Esophagus squamous epithelium (tissue), 5 donors: Measurements from ENCODE around the gene RIN3. TPM values are rescaled to one million over a fixed set of nuclear protein-coding genes. Genes with fewer than 3 reads are reported as not detected.

Experiments
- DNase-seq: peaks from one replicate; lab custom pipeline; 2025; lab: John Stamatoyannopoulos, UW
- H3K27ac ChIP-seq, 4 donors: fragments of 200-600 bp; sonication (generic); one replicate each; pipeline ENCODE4 v1.5.1; 2016 to 2019; ENCODE audit warnings: mild to moderate bottlenecking in 1 of 4
- H3K27me3 ChIP-seq, 4 donors: fragments of 200-600 bp; sonication (generic); 1 replicate in 3 of 4; 2 replicates in 1 of 4; pipeline versions ENCODE4 v1.5.1 to v1.6.0; 2017 to 2021; ENCODE audit warnings: antibody characterized with exemption in 1 of 4
- H3K36me3 ChIP-seq, 3 donors: fragments of 200-600 bp; sonication (generic); one replicate each; pipeline ENCODE4 v1.5.1; 2016 to 2019
- H3K4me1 ChIP-seq, 3 donors: fragments of 200-600 bp; sonication (generic); one replicate each; pipeline ENCODE4 v1.5.1; 2017 to 2019
- H3K4me3 ChIP-seq, 4 donors: fragments of 200-600 bp; sonication (generic); 1 replicate in 3 of 4; 2 replicates in 1 of 4; pipeline ENCODE4 v1.5.1; 2016 to 2019; ENCODE audit warnings: mild to moderate bottlenecking in 2 of 4, moderate library complexity in 1 of 4
- H3K9me3 ChIP-seq, 3 donors: fragments of 200-600 bp; sonication (generic); one replicate each; pipeline ENCODE4 v1.5.1; 2016 to 2019
- POLR2A ChIP-seq, 4 donors: fragments of 450-650 bp; IDR thresholded peaks; one replicate each; pipeline ENCODE4 v1.6.1; 2017; ENCODE audit warnings: antibody characterized with exemption in 4 of 4, mild to moderate bottlenecking in 4 of 4, moderate library complexity in 3 of 4
- WGBS, 2 donors: methylation state at CpG; one replicate each; pipeline ENCODE4 v1.1.5; 2018; 5-methylcytosine and 5-hydroxymethylcytosine counted together
- intact Hi-C: fragments of 100-400 bp; cut with DNase I; formaldehyde crosslinking; loops from one replicate; pipeline ENCODE4 v1.15.0; 2022
- total RNA-seq, 4 donors: library from RNA; depleted of rRNA; stranded (reverse); fragments of >200 nt; gene quantifications; one replicate each; pipeline ENCODE4 v1.1.0, GENCODE V29; 2016
- TF ChIP-seq, protein P1 (sequence below), 6 experiments: fragments of 450-650 bp in 4 of 6; fragments of 200-600 bp in 2 of 6; sonication (generic) in 2 of 6; IDR thresholded peaks; one replicate each; pipeline ENCODE4 v1.5.1; 2016 to 2019; ENCODE audit warnings: antibody characterized with exemption in 6 of 6, mild to moderate bottlenecking in 4 of 6, moderate library complexity in 4 of 6
- donor health status: DM: yes; HTN: yes; CAD: no.

The RIN3 gene
- total RNA-seq, 4 donors from 2014 or later, result 1.9 to 9.7 (median 4.4) TPM

DNA sequence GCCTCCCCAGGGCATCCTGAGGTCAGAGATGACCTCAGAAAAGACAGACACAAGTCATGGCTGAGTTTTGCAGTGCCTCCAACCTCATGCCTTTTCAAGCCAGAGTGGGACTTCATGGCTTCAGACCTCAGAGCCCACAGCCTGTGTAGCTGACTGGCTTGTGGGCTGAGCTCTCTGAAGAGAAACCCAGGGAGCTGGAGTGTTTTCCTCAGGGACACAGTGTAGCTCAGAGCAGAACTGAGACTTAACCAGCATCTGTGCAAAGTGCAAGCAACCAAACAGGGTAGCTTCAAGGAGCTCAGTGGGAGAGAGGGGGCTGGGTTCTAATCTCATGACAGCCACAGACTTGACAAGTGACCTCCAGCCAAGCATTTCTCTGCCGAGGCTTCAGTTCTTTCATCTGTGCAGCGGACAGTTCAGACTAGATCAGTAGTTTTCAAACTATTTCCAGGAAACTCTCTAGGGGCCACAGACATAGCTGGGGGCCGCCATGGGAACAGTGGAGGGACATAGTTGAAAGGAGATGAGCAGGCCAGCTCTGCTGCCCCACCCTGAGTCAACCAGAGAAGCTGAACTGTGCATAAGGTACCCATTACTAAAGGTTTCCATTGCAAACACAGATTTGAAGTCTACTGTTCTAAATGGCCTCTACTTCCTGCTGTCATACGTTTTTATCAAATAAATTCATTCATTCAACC lies 154.8 kb downstream of the RIN3 start:
- intact Hi-C loops, result no loop called here
- Histone ChIP-seq H3K27me3 (no peaks in the 10 kb centered on the region), H3K9me3 (no peaks in the 10 kb centered on the region), H3K36me3 (peaks cover 0 to 2% (median 0%) of the 10 kb centered on the region in 3 donors), H3K27ac (no peak overlapping the region), H3K4me3 (no peak overlapping the region), H3K4me1 (peaks cover 0 to 13% (median 0%) of the 10 kb centered on the region in 3 donors)
- WGBS, 2 donors, result 31 to 56% methylated on average over 4 of the region's 4 CpGs
- TF ChIP-seq POLR2A (IDR thresholded peaks at IDR 0.05), result no peak
- TF ChIP-seq, protein P1, sequence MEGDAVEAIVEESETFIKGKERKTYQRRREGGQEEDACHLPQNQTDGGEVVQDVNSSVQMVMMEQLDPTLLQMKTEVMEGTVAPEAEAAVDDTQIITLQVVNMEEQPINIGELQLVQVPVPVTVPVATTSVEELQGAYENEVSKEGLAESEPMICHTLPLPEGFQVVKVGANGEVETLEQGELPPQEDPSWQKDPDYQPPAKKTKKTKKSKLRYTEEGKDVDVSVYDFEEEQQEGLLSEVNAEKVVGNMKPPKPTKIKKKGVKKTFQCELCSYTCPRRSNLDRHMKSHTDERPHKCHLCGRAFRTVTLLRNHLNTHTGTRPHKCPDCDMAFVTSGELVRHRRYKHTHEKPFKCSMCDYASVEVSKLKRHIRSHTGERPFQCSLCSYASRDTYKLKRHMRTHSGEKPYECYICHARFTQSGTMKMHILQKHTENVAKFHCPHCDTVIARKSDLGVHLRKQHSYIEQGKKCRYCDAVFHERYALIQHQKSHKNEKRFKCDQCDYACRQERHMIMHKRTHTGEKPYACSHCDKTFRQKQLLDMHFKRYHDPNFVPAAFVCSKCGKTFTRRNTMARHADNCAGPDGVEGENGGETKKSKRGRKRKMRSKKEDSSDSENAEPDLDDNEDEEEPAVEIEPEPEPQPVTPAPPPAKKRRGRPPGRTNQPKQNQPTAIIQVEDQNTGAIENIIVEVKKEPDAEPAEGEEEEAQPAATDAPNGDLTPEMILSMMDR (IDR thresholded peaks at IDR 0.05), result no peak
- DNase-seq, result no peak

DNA sequence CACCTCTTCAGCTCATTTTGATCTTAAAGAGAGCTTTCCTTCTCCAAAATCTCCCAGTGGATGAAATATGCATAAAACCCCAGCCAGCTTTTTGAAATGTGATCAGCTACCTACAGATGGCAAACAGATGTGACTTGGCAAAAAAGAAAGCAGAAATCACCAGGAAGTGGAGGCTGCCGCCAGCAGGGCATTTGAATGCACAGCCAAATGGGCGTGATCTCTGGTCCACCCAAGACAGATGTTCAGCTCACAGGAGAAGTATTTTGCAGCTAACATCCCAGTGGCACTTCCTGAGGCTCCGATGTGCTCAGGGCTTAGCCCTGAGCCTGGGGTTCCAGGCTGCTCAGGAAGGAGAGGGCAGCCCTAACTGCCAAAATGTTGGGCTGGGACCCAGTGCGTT lies 156.6 kb downstream of the RIN3 start:
- 29% methylated on average over 3 to 4 of the region's 4 CpGs for WGBS, 2 donors
- Histone ChIP-seq H3K4me1 (peaks cover 0 to 13% (median 0%) of the 10 kb centered on the region in 3 donors), H3K9me3 (no peaks in the 10 kb centered on the region), H3K36me3 (no peaks in the 10 kb centered on the region), H3K4me3 (no peak overlapping the region), H3K27ac (no peak overlapping the region), H3K27me3 (no peaks in the 10 kb centered on the region)
- TF ChIP-seq, protein P1 (IDR thresholded peaks at IDR 0.05), result peak in 1 of 6 experiments; percentile 14
- TF ChIP-seq POLR2A (IDR thresholded peaks at IDR 0.05), result no peak
- intact Hi-C loops, result no loop called here
- no peak for DNase-seq

DNA sequence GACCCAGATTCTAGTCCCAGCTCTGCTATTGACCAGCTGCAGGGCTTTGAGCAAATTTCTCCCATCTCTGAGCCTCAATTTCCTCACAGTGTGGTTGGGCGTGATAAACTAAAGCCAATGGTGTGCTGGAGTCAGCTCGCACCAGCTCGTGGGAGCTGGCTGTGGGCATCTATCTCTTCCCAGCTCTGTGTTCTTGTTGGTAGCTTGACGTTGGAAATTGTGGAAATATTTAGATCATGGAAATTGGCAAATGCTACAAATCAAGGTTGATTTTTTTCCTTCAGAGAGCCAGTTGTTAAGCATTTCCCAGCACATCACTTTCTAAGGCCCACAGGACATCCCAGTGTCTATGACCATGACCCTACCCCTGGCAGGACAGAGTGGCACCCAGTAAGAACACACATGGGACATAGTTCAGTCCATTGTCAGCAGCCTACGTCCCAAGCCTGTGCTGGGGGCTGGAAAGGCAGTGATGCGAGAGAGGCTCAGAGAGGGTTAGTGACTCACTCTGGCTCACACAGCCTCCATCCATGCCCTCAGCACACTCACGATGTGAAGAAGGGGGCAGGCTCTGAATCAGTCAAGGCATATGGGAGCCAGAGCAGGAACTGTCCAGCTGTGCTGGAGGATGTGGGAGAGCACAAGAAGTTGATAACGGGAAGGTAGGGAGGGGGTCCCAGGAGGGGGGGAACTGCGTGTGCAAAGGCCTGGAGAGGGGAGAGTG lies 157.2 kb downstream of the RIN3 start:
- no peak for DNase-seq
- Histone ChIP-seq H3K4me1 (peaks cover 0 to 13% (median 0%) of the 10 kb centered on the region in 3 donors), H3K27me3 (no peaks in the 10 kb centered on the region), H3K36me3 (no peaks in the 10 kb centered on the region), H3K9me3 (no peaks in the 10 kb centered on the region), H3K27ac (peak overlapping the region in 1 of 4 donors; percentile 16), H3K4me3 (no peak overlapping the region)
- WGBS, 2 donors, result 62 to 67% methylated on average over 5 to 7 of the region's 9 CpGs
- intact Hi-C loops, result no loop called here
- TF ChIP-seq, protein P1 (IDR thresholded peaks at IDR 0.05), result no peak
- no peak for TF ChIP-seq POLR2A (IDR thresholded peaks at IDR 0.05)

DNA sequence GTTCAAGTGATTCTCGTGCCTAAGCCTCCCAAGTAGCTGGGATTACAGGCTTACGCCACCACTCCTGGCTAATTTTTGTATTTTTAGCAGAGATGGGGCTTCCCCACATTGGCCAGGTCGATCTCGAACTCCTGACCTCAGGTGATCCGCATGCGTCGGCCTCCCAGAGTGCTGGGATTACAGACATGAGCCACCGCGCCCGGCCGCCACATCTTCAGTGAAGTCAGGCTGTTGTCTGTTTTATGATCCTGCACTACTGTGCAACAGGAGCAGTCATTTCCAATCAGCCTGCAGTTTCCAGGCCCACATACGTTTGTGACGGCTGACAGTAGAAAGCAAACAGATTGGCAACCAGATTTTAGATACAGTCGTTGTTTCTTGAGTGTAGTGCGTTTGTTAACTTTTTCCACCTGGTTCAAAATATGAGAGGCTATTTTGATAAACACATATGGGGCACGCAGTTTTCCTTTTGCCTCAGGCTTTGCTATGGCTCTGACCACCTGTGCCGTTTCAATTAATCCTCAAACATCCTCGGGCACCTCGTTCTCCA lies 160.1 kb downstream of the RIN3 start:
- TF ChIP-seq POLR2A (IDR thresholded peaks at IDR 0.05), result no peak
- TF ChIP-seq, protein P1 (IDR thresholded peaks at IDR 0.05), result no peak
- Histone ChIP-seq H3K27ac (no peak overlapping the region), H3K27me3 (no peaks in the 10 kb centered on the region), H3K9me3 (no peaks in the 10 kb centered on the region), H3K4me3 (no peak overlapping the region), H3K4me1 (peaks cover 0 to 13% (median 0%) of the 10 kb centered on the region in 3 donors), H3K36me3 (peaks cover 0 to 25% (median under 1%) of the 10 kb centered on the region in 3 donors)
- intact Hi-C loops, result no loop called here
- 68 to 80% methylated on average over 18 to 19 of the region's 19 CpGs for WGBS, 2 donors
- no peak for DNase-seq

DNA sequence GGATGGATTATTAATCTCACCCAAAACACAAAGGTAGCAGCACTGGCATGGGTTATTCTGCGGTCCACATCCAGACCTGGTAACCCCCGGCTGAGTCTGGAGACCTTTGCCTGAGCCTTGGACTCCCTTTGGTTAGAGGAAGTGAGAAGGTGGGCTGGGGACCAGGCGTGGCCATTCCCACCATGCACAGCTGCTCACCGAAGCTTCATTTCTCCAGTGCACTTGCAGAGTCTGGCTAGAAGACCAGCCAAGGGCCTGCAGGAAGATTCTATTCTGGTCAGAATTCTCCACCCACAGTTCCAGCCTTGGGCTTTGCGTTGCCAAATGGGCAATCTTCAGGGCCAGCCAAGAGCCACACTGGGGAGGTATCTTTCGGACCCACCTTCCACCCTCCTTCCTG lies 161.8 kb downstream of the RIN3 start:
- Histone ChIP-seq H3K36me3 (peaks cover 0 to 33% (median 3%) of the 10 kb centered on the region in 3 donors), H3K4me1 (peaks cover 0 to 6% (median 0%) of the 10 kb centered on the region in 3 donors), H3K27me3 (no peaks in the 10 kb centered on the region), H3K27ac (peak overlapping the region in 1 of 4 donors; percentile 17), H3K4me3 (no peak overlapping the region), H3K9me3 (no peaks in the 10 kb centered on the region)
- no peak for DNase-seq
- TF ChIP-seq, protein P1 (IDR thresholded peaks at IDR 0.05), result no peak
- no peak for TF ChIP-seq POLR2A (IDR thresholded peaks at IDR 0.05)
- intact Hi-C loops, result no loop called here
- 80 to 89% methylated on average over 3 to 4 of the region's 6 CpGs for WGBS, 2 donors
